OCI-LY7 (cell line): ENCODE data around the gene COPRS. TPM values are rescaled to one million over a fixed set of nuclear protein-coding genes. Genes with fewer than 3 reads are reported as not detected.

Source experiments
- BruUV-seq: library from RNA; stranded (reverse); fragments of 400-500 nt; replicated peaks from 2 replicates; lab custom pipeline; 2021; lab: Mats Ljungman, UMichigan
- CTCF ChIA-PET: fragments of 300-600 bp; sonication (Branson Sonifier 250); formaldehyde crosslinking; loops from one replicate; lab custom pipeline; 2022; ENCODE audit warnings: antibody characterized with exemption; ENCODE audit not compliant: unreplicated experiment; lab: Charles Lee
- POLR2A ChIA-PET: fragments of 300-600 bp; sonication (Branson Sonifier 250); formaldehyde crosslinking; loops from one replicate; lab custom pipeline; 2022; ENCODE audit warnings: antibody characterized with exemption; lab: Charles Lee
- DNase-seq: peaks from one replicate; pipeline ENCODE4 v3.0.0-alpha.2; 2015; ENCODE audit warnings: low spot score
- H2AFZ ChIP-seq: fragments of 200-600 bp; sonication (generic), shearing (Covaris generic); 2 replicates; pipeline ENCODE4 v1.6.1; 2014; ENCODE audit warnings: mild to moderate bottlenecking, antibody characterized with exemption, low read length, moderate library complexity
- H3K27ac ChIP-seq: fragments of 200-600 bp; sonication (generic); 2 replicates; pipeline ENCODE4 v1.5.1; 2014; ENCODE audit warnings: mixed run types, low read depth, mild to moderate bottlenecking, moderate library complexity, low read length, inconsistent platforms; ENCODE audit not compliant: poor library complexity, severe bottlenecking
- H3K36me3 ChIP-seq: fragments of 200-600 bp; sonication (generic); 2 replicates; pipeline ENCODE4 v1.6.1; 2014; ENCODE audit warnings: mild to moderate bottlenecking, antibody characterized with exemption, low read length, moderate library complexity, mixed read lengths; ENCODE audit not compliant: insufficient read depth
- H3K4me1 ChIP-seq: fragments of 200-600 bp; sonication (generic); 2 replicates; pipeline ENCODE4 v1.5.1; 2014; ENCODE audit warnings: mild to moderate bottlenecking, low read length; ENCODE audit not compliant: insufficient read depth, poor library complexity, severe bottlenecking
- H3K4me2 ChIP-seq: fragments of 200-600 bp; sonication (generic); 2 replicates; pipeline ENCODE4 v1.6.1; 2014; ENCODE audit warnings: mild to moderate bottlenecking, low read length
- H3K4me3 ChIP-seq: fragments of 200-600 bp; sonication (generic); 2 replicates; pipeline ENCODE4 v1.5.1; 2014; ENCODE audit warnings: mild to moderate bottlenecking, low read depth, low read length; ENCODE audit not compliant: poor library complexity, severe bottlenecking
- H3K79me2 ChIP-seq: fragments of 200-600 bp; sonication (generic); 2 replicates; pipeline ENCODE4 v1.6.1; 2016; ENCODE audit warnings: low read depth, mild to moderate bottlenecking, low read length, moderate library complexity, mixed read lengths; ENCODE audit not compliant: insufficient read depth
- H3K9me2 ChIP-seq: fragments of 200-600 bp; sonication (generic); 2 replicates; pipeline ENCODE4 v1.6.1; 2016; ENCODE audit warnings: mild to moderate bottlenecking, low read length, mixed read lengths; ENCODE audit not compliant: insufficient read depth
- H3K9me3 ChIP-seq: fragments of 200-600 bp; sonication (generic); 2 replicates; pipeline ENCODE4 v1.6.1; 2014; ENCODE audit warnings: mild to moderate bottlenecking, mixed run types, low read length, mixed read lengths
- H4K20me1 ChIP-seq: fragments of 200-600 bp; sonication (generic); 2 replicates; pipeline ENCODE4 v1.6.1; 2014; ENCODE audit warnings: mild to moderate bottlenecking, antibody characterized with exemption, low read length, moderate library complexity, mixed read lengths; ENCODE audit not compliant: insufficient read depth
- EZH2phosphoT487 ChIP-seq: fragments of 200-600 bp; sonication (generic); IDR thresholded peaks from 2 replicates; pipeline ENCODE4 v1.6.1; 2018; ENCODE audit warnings: low read depth, borderline replicate concordance, mild to moderate bottlenecking, mixed run types, antibody characterized with exemption, low read length, moderate library complexity, mixed read lengths
- intact Hi-C: fragments of 100-400 bp; cut with micrococcal nuclease; formaldehyde crosslinking; loops from one replicate; pipeline ENCODE4 v1.10.0; 2022; ENCODE audit not compliant: unreplicated experiment
- total RNA-seq, 2 experiments: library from RNA; depleted of rRNA in 1 of 2; stranded (reverse); fragments of >200 nt in 1 of 2; shearing (Covaris generic) in 1 of 2; gene quantifications; 2 replicates each; pipeline ENCODE4 v1.2.3, GENCODE V29; 2014 to 2022
- TF ChIP-seq, protein P1 (sequence below): fragments of 200-600 bp; sonication (generic); conservative IDR thresholded peaks from 2 replicates; pipeline ENCODE4 v1.5.1; 2014; ENCODE audit warnings: mild to moderate bottlenecking, antibody characterized with exemption, low read length, moderate library complexity, mixed read lengths

Gene COPRS
- total RNA-seq, 2 experiments from 2014 or later: 32.7 to 50.7 TPM

DNA sequence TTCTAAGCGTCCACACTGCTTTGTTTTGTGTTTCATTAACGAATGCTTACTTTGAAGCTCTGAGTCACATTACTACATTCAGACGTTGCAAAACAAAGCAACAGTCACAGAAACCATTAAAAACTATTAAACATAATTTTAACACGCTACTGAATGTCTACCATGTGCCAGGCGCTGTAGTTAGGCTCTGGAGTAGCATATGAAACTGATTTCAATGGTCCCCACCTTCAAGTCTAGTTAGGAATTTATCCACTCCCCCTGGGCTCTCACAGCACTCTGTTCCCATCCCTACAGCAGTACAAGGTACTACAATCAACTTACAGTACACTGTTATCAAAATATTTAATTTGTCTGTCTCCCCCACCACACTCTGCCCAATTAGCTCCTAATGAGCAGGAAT, 41.8 kb upstream of the COPRS start:
- ChIA-PET POLR2A (interaction anchor here (0.7 to 1.9 kb wide), 6 partner anchors 12 to 365 kb away, joined by 3 to 13 read pairs (median 6); no protein-coding TSS in a partner anchor), CTCF (interaction anchor here (0.6 to 1.1 kb wide), 2 partner anchors 106 to 366 kb away, joined by 3 read pairs; partner anchors contain the start of gene LRRC37B)
- peak overlapping the region; percentile 42 for H3K27ac ChIP-seq
- TF ChIP-seq, protein P1, sequence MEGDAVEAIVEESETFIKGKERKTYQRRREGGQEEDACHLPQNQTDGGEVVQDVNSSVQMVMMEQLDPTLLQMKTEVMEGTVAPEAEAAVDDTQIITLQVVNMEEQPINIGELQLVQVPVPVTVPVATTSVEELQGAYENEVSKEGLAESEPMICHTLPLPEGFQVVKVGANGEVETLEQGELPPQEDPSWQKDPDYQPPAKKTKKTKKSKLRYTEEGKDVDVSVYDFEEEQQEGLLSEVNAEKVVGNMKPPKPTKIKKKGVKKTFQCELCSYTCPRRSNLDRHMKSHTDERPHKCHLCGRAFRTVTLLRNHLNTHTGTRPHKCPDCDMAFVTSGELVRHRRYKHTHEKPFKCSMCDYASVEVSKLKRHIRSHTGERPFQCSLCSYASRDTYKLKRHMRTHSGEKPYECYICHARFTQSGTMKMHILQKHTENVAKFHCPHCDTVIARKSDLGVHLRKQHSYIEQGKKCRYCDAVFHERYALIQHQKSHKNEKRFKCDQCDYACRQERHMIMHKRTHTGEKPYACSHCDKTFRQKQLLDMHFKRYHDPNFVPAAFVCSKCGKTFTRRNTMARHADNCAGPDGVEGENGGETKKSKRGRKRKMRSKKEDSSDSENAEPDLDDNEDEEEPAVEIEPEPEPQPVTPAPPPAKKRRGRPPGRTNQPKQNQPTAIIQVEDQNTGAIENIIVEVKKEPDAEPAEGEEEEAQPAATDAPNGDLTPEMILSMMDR: no peak
- TF ChIP-seq EZH2phosphoT487: no peak
- H3K4me3 ChIP-seq: peak overlapping the region; percentile 92
- peak overlapping the region; percentile 83 for H3K4me2 ChIP-seq
- intact Hi-C loops: loop anchor here (1.0 to 10.0 kb wide), 5 partner anchors 12 to 366 kb away; partner anchors contain the start of gene COPRS
- no peaks in the 10 kb centered on the region for H3K9me3 ChIP-seq
- H3K79me2 ChIP-seq: peaks cover 42% of the 10 kb centered on the region
- H2AFZ ChIP-seq: peak overlapping the region; percentile 62; the same call in 1 of the 2 replicates
- peaks cover 19% of the 10 kb centered on the region for H3K4me1 ChIP-seq
- no peaks in the 10 kb centered on the region for H3K9me2 ChIP-seq
- H3K36me3 ChIP-seq: peaks cover 38% of the 10 kb centered on the region
- DNase-seq: peak; percentile 34
- H4K20me1 ChIP-seq: 0 out of 2 replicates have a peak, but pooled peaks cover 4% of the 10 kb centered on the region
- TSS peak; percentile 90 for BruUV-seq

- Histone ChIP-seq H3K36me3 (peaks cover 97% of the 10 kb centered on the region), H2AFZ (no peak overlapping the region), H3K79me2 (peaks cover 3% of the 10 kb centered on the region; the same call in 1 of the 2 replicates), H3K4me1 (peaks cover 48% of the 10 kb centered on the region), H3K4me3 (no peak overlapping the region), H3K4me2 (peak overlapping the region; percentile 62), H3K9me3 (no peaks in the 10 kb centered on the region), H3K9me2 (no peaks in the 10 kb centered on the region), H4K20me1 (no peaks in the 10 kb centered on the region), H3K27ac (peak overlapping the region; percentile 85)
- intact Hi-C loops: no loop called here
- BruUV-seq: no TSS peak
- TF ChIP-seq, protein P1: no peak
- TF ChIP-seq EZH2phosphoT487: no peak
- POLR2A ChIA-PET: interaction anchor here (0.6 to 0.7 kb wide), 2 partner anchors 440 to 1955 kb away, joined by 3 to 10 read pairs; no protein-coding TSS in a partner anchor
- DNase-seq: peak; percentile 57
- CTCF ChIA-PET: no interaction called here
Observed at GRCh38 chr17:31888124-31888523, 29.1 kb upstream of the COPRS start.

DNA sequence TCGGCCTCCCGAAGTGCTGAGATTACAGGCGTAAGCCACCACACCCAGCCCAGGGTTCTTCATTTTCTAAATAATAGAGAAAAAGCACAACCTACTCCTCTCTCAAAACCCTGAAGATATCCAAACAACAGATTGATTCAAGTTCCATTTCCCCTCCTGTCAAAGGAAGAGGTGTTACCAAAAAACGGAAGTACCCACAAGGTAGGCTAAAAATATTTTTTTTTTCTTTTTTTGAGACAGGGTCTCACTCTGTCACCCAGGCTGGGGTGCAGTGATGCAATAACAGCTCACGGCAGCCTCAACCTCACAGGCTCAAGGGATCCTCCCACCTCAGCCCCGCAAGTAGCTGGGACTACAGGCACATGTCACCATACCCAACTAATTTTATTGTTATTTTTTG, 23.5 kb upstream of the COPRS start:
- no TSS peak for BruUV-seq
- Histone ChIP-seq H3K36me3 (peaks cover 99% of the 10 kb centered on the region), H2AFZ (peak overlapping the region; percentile 56; the same call in 1 of the 2 replicates), H3K79me2 (no peaks in the 10 kb centered on the region; the same call in 1 of the 2 replicates), H3K27ac (peak overlapping the region; percentile 90), H4K20me1 (no peaks in the 10 kb centered on the region), H3K4me3 (peak overlapping the region; percentile 51), H3K9me2 (no peaks in the 10 kb centered on the region), H3K4me2 (peak overlapping the region; percentile 81), H3K4me1 (peaks cover 25% of the 10 kb centered on the region), H3K9me3 (no peaks in the 10 kb centered on the region)
- CTCF ChIA-PET: no interaction called here
- intact Hi-C loops: loop anchor here (2.0 kb wide), 1 partner anchor 18 kb away; the partner anchor contains the start of gene UTP6
- peak; percentile 81 for DNase-seq
- no peak for TF ChIP-seq EZH2phosphoT487
- TF ChIP-seq, protein P1: no peak
- POLR2A ChIA-PET: interaction anchor here (0.6 to 1.8 kb wide), 7 partner anchors 9 to 566 kb away, joined by 3 to 13 read pairs (median 4); partner anchors contain the start of gene UTP6
